NB4 (cell line): ENCODE measurements around the gene PNMT.

Experiments used
- DNase-seq: peaks from one replicate; pipeline ENCODE4 v3.0.0; 2010; ENCODE audit warnings: low read depth
- H3K4me3 ChIP-seq: one replicate; pipeline ENCODE4 v1.5.1; 2011; ENCODE audit warnings: mild to moderate bottlenecking, low read depth, low read length, moderate library complexity
- CTCF ChIP-seq: IDR thresholded peaks from one replicate; pipeline ENCODE4 v1.5.1; 2012; ENCODE audit warnings: low read depth, low read length
- MAX ChIP-seq: IDR thresholded peaks from 2 replicates; pipeline ENCODE4 v1.6.1; 2011; ENCODE audit warnings: low read depth, low read length
- MYC ChIP-seq: IDR thresholded peaks from 2 replicates; pipeline ENCODE4 v1.6.1; 2011; ENCODE audit warnings: low read depth, low read length
- POLR2A ChIP-seq: IDR thresholded peaks from 2 replicates; pipeline ENCODE4 v1.6.1; 2011; ENCODE audit warnings: mild to moderate bottlenecking; ENCODE audit not compliant: insufficient read length; ENCODE audit errors: extremely low read depth

The PNMT gene

GRCh38 chr17:39717660-39718059, 49.4 kb downstream of the PNMT start:
- no peak overlapping the region for H3K4me3 ChIP-seq
- DNase-seq = no peak
- TF ChIP-seq MYC (no peak), CTCF (no peak), MAX (no peak), POLR2A (no peak)

GRCh38 chr17:39719563-39720355, 51.5 kb downstream of the PNMT start:
- H3K4me3 ChIP-seq = no peak overlapping the region

More at GRCh38 chr17:39719563-39720355, 51.5 kb downstream of the PNMT start:
- TF ChIP-seq POLR2A (no peak), MYC (no peak), MAX (no peak), CTCF (no peak)
- no peak for DNase-seq
